IPS DF 6.9 (cell line): ENCODE data around the gene CHST11.
A peak's percentile ranks its signal among the peaks of the same experiment; 100 is the strongest.

Experiments
- DNase-seq: peaks from one replicate; pipeline ENCODE4 v3.0.0-alpha.2; 2013; ENCODE audit warnings: low read depth, low spot score
- H3K27ac ChIP-seq: one replicate; pipeline ENCODE4 v1.5.1; 2013; ENCODE audit warnings: low read length, control low read depth
- H3K27me3 ChIP-seq: 2 replicates; pipeline ENCODE4 v1.6.1; 2013; ENCODE audit warnings: mild to moderate bottlenecking, low read length; ENCODE audit not compliant: control insufficient read depth, insufficient read depth
- H3K36me3 ChIP-seq: 2 replicates; pipeline ENCODE4 v1.6.1; 2013; ENCODE audit warnings: low read length; ENCODE audit not compliant: control insufficient read depth, insufficient read depth
- H3K4me1 ChIP-seq: 2 replicates; pipeline ENCODE4 v1.6.1; 2013; ENCODE audit warnings: low read length; ENCODE audit not compliant: control insufficient read depth, insufficient read depth
- H3K4me3 ChIP-seq: 2 replicates; pipeline ENCODE4 v1.5.1; 2013; ENCODE audit warnings: mild to moderate bottlenecking, low read length
- H3K9me3 ChIP-seq: 2 replicates; pipeline ENCODE4 v1.6.1; 2013; ENCODE audit warnings: low read length, inconsistent platforms; ENCODE audit not compliant: control insufficient read depth, insufficient read depth
- WGBS: extraction: QIAGEN DNeasy Blood & Tissue Kit; methylation state at CpG from one replicate; pipeline ENCODE4 v1.1.7; 2013; ENCODE audit warnings: mixed read lengths, missing lambda C conversion rate; ENCODE audit not compliant: insufficient read length, insufficient coverage; 5-methylcytosine and 5-hydroxymethylcytosine counted together

The CHST11 gene

DNA sequence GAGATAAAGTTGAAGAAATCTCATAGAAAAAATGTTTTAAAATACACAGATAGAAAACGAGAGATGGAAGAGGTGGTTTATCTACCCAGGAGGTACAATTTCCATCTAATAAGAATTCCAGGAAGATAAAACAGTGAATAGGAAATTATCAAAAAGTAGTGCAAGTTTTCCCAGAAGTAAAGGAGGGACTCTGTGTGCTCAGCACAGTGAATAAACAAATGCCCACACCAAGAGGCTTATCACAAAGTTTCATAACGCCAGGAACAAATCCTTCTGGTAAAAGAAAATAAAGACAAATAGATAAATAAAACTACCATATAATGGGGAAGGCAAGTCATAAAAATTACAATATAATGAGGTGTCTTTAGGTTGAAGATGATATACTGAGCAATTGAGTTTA is 322.4 kb downstream of the CHST11 start:
- Histone ChIP-seq H3K27ac (no peak overlapping the region), H3K9me3 (no peaks in the 10 kb centered on the region), H3K27me3 (no peaks in the 10 kb centered on the region), H3K36me3 (no peaks in the 10 kb centered on the region), H3K4me1 (no peaks in the 10 kb centered on the region), H3K4me3 (no peak overlapping the region)
- no CpG with 5 or more reads among the region's 2 CpGs for WGBS
- no peak for DNase-seq

DNA sequence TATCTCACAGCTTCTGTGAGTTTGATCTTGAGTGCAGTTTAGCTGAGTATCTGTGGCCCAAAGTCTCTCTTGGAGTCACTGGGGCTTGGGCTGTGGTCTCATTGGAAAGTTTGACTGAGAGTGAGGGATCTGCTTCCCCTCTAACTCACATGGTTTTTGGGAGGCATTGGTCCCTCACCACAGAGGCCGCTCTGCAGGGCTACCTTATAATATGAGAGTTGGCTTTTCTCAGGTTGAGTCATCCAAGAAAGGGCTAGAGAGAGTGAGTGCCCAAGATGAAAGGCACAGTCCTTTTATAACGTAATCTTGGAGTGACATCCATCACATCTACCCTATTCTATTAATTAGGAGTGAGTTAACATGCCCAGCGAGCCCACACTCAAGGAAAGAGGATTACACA is 325.5 kb downstream of the CHST11 start:
- no CpG with 5 or more reads among the region's 3 CpGs for WGBS
- Histone ChIP-seq H3K27ac (no peak overlapping the region), H3K9me3 (no peaks in the 10 kb centered on the region), H3K36me3 (no peaks in the 10 kb centered on the region), H3K4me3 (no peak overlapping the region), H3K4me1 (peaks cover 2% of the 10 kb centered on the region; the same call in 1 of the 2 replicates), H3K27me3 (no peaks in the 10 kb centered on the region)
- no peak for DNase-seq

DNA sequence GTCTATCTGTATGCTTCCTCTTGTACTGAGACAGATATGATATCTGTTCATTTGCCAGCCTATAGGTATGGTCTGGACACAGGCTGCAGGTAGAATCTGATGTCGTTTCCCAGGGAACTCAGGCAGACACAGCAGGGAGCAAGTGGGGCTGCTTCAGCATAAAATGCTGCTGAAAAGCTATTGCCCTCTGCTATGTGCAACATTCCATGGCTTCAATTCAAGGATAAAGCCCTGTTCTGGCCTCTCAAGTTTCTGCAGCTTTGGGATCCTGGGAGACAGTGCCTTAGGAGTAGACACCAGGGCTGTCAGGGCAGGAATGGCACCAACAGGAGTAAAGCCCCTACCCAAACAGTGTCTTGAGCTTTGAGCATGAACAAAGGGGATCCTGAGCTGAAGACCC is 327.8 kb downstream of the CHST11 start:
- Histone ChIP-seq H3K27me3 (no peaks in the 10 kb centered on the region), H3K4me3 (no peak overlapping the region), H3K27ac (no peak overlapping the region), H3K4me1 (peaks cover 2% of the 10 kb centered on the region; the same call in 1 of the 2 replicates), H3K9me3 (no peaks in the 10 kb centered on the region), H3K36me3 (no peaks in the 10 kb centered on the region)
- no peak for DNase-seq
- WGBS = no CpG with 5 or more reads among the region's 1 CpG

DNA sequence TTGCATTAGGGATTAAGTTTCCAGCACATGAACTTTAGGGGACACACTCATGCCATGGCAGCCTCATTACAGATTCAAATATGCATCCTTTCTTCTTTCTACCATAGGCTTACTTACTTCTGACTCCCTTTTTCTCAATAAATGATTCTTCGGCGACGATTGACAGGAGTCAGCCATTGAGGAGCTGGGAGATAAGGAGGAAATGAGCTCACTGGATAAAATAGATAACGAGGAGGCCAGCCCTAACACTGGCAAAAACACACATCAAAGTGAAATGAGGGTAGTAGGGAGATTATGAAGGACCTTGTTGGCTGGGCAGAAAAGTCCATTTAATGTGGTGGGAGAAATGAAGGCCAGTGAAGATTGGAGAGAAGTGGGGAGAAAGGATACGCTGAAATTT is 329.1 kb downstream of the CHST11 start:
- H3K4me1 ChIP-seq = peaks cover 2% of the 10 kb centered on the region; the same call in 1 of the 2 replicates
- H3K4me3 ChIP-seq = no peak overlapping the region
- no peak overlapping the region for H3K27ac ChIP-seq
- no CpG with 5 or more reads among the region's 5 CpGs for WGBS
- no peaks in the 10 kb centered on the region for H3K27me3 ChIP-seq
- DNase-seq = no peak
- no peaks in the 10 kb centered on the region for H3K9me3 ChIP-seq
- no peaks in the 10 kb centered on the region for H3K36me3 ChIP-seq

DNA sequence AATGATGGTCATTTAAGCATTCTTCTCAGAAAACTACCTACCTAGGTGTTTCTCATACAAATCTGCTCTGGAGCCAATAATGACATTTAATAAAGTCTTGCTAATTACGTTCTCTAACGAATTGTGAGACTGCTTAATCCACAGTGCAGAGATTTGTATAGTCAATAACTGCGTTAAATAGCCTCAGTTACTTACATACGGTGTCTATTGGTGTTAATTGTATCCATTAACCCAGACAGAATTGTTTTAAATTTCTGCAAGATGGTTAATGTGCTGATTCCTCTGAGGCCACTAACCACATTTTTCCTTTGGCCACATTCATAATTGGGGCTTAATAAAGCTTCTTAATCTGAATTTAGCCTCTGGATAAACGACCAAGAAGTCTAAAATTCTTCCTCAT is 329.6 kb downstream of the CHST11 start:
- DNase-seq = no peak
- WGBS = no CpG with 5 or more reads among the region's 5 CpGs
- H3K9me3 ChIP-seq = no peaks in the 10 kb centered on the region
- H3K4me1 ChIP-seq = peaks cover 2% of the 10 kb centered on the region; the same call in 1 of the 2 replicates
- no peak overlapping the region for H3K27ac ChIP-seq
- H3K36me3 ChIP-seq = no peaks in the 10 kb centered on the region
- H3K27me3 ChIP-seq = no peaks in the 10 kb centered on the region
- no peak overlapping the region for H3K4me3 ChIP-seq

DNA sequence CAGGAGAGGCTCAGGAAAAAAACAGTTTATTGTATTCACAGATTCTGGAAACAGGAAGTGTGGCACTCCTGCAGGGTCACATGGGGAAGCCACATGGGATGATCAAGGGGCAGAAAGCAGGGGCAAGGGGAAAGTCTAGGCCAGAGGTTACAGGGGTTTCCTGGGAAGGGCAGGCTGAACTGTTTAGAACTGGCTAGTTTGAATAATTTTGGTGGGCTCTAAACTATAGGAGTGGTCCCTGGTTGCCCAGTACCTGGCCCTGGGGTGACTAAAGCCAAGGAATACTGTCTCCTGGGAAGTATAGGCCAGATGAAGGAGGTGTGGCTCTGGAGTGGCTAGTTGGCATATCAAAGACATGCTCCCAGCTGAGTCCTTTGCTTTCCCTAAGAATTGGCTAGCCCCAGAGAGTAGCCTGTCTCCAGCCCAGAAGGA is 332.1 kb downstream of the CHST11 start:
- DNase-seq = peak; percentile 80
- no peak overlapping the region for H3K27ac ChIP-seq
- no peaks in the 10 kb centered on the region for H3K9me3 ChIP-seq
- peaks cover 2% of the 10 kb centered on the region; the same call in 1 of the 2 replicates for H3K4me1 ChIP-seq
- no peaks in the 10 kb centered on the region for H3K36me3 ChIP-seq
- no peaks in the 10 kb centered on the region for H3K27me3 ChIP-seq
- H3K4me3 ChIP-seq = no peak overlapping the region

DNA sequence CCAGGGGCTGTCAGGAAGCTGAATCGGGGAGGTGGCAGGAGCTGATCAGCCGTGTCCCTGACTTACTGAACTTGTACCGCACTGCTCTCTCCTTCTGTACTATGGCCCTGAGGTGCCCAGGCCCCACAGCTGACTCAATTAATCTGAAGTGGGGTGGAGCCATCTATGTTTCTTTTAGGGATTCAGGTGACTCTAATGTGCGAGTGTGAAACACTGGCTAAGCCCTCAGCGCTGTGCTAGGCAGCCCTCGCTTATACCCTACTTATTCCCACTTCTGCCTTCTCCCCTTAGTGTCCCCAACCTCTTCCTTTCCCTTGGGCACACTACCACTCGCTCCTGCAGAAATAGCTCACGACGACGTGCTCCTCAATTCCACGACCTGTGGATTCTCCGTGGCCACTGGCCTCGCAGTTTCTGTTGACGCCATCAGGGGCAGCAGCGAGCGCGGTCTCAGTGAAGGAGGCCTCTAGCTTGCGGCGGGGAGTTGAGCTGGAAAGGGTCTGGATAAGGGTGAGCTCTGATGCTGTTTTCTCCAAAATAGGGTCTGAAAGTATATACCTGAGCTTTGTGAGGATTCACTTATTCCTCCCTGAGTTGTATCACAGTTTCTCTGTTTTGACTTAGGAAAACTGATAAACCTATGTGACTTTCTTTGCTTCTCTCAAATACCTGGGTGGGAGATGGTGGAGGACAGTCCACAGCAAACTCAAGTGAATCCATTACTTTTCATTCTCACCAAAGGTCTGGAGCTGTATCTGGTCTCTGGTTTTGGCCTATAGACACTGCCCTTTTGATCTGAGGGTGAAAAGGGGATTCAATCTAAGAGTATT is 333.8 kb downstream of the CHST11 start:
- Histone ChIP-seq H3K27ac (no peak overlapping the region), H3K9me3 (no peaks in the 10 kb centered on the region), H3K4me3 (no peak overlapping the region), H3K4me1 (no peaks in the 10 kb centered on the region; the same call in 1 of the 2 replicates), H3K36me3 (no peaks in the 10 kb centered on the region), H3K27me3 (no peaks in the 10 kb centered on the region)
- DNase-seq = no peak
- WGBS = no CpG with 5 or more reads among the region's 19 CpGs

DNA sequence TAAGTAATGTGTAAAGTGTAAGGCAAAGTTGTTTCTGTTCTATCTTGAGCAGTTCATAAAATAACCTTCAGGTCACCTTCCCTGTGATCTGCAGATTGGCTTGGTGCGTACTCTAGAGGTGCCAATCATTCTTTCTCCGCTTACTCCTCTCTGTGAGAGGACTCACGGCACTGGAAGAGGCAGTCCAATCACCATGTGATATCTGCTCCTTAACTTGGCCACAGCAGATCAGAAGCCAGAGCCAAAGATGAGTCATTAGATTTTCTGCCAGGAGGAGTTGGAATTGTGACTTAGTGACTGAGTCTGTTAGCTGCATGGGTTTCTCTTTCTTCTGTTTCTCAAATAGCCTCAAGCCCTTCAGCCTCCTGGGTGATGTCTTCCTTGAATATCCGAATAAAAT is 335.8 kb downstream of the CHST11 start:
- H3K36me3 ChIP-seq = no peaks in the 10 kb centered on the region
- no peak overlapping the region for H3K4me3 ChIP-seq
- DNase-seq = no peak
- no peaks in the 10 kb centered on the region for H3K4me1 ChIP-seq
- H3K27ac ChIP-seq = no peak overlapping the region
- no peaks in the 10 kb centered on the region for H3K27me3 ChIP-seq
- no CpG with 5 or more reads among the region's 4 CpGs for WGBS
- H3K9me3 ChIP-seq = no peaks in the 10 kb centered on the region

DNA sequence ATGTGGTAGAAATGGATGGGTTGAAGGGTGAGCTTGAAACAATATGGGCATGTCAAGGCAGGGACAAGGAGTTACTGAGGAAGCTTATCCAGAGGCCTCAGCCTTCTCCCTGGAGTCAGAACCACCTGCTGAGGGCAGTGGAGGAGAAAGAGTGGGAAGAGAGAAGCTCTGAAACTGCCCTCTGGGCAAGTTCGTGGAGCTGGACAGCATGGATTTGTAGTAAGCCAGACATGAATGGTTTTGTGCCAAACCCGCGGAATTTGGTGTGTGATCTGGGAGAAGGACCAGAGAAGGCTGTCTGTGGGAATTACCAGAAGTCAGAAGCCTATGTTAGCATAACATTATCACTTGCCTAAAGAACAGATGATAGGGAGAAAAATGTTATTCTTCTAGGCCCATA is 336.5 kb downstream of the CHST11 start:
- no peak for DNase-seq
- Histone ChIP-seq H3K27me3 (no peaks in the 10 kb centered on the region), H3K9me3 (no peaks in the 10 kb centered on the region), H3K27ac (no peak overlapping the region), H3K4me3 (no peak overlapping the region), H3K36me3 (no peaks in the 10 kb centered on the region), H3K4me1 (no peaks in the 10 kb centered on the region)
- WGBS = no CpG with 5 or more reads among the region's 3 CpGs

DNA sequence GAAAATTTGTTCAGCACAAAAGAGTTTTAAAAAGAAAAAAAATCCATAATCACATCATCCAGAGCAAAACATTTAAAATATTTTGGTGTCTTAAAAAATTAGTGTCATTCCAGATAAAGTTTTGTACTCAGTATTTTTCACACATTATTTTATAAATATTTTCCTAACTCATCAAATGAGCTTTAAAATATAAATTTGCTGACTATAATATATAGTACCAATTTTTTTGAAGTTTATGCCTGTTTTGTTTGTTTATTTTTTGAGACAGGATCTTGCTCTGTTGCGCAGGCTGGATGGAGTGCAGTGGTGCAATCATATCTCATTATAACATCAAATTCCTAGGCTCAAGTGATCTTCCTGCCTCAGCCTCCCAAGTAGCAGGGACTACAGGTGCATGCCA is 337.2 kb downstream of the CHST11 start:
- DNase-seq = no peak
- Histone ChIP-seq H3K9me3 (no peaks in the 10 kb centered on the region), H3K4me3 (no peak overlapping the region), H3K4me1 (no peaks in the 10 kb centered on the region), H3K27me3 (no peaks in the 10 kb centered on the region), H3K36me3 (no peaks in the 10 kb centered on the region), H3K27ac (no peak overlapping the region)
- WGBS = no CpG with 5 or more reads among the region's 1 CpG

DNA sequence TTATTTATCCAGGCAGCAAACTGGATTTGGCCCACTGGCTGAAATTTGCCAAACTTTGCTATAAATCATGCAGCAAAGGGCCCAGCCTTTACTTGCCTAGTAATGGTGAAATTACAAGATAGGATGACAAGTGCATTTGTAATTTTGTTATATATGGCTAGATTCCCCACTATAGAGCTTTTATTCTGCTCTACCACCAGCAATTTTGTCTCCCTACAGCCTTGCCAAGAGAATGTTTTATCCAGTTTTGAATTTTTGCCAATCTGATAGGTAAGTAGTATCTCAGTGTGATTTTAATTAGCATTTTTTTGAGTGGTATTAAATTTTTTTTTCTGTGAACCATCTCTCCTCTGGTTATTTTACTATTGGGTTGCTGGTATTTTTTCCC is 339.7 kb downstream of the CHST11 start:
- H3K4me1 ChIP-seq = no peaks in the 10 kb centered on the region
- no peaks in the 10 kb centered on the region for H3K36me3 ChIP-seq
- no peaks in the 10 kb centered on the region for H3K27me3 ChIP-seq
- H3K4me3 ChIP-seq = no peak overlapping the region
- no peak for DNase-seq
- no peak overlapping the region for H3K27ac ChIP-seq
- H3K9me3 ChIP-seq = no peaks in the 10 kb centered on the region
